Left ventricle myocardium inferior (tissue), 1 donor: Measurements from ENCODE around the gene SYNGR3. TPM values are rescaled to one million over a fixed set of nuclear protein-coding genes. Genes with fewer than 3 reads are reported as not detected.

ENCODE experiments used
- DNase-seq: peaks from one replicate; pipeline ENCODE4 v3.0.0-alpha.2; 2020
- H3K27ac ChIP-seq: fragments of 200-600 bp; replicated peaks from 2 replicates; pipeline ENCODE4 v1.8.0; 2021
- H3K27me3 ChIP-seq: fragments of 200-600 bp; 2 replicates; pipeline ENCODE4 v1.8.0; 2021; ENCODE audit warnings: low read depth
- H3K36me3 ChIP-seq: fragments of 200-600 bp; 2 replicates; pipeline ENCODE4 v1.8.0; 2021
- H3K4me1 ChIP-seq: fragments of 200-600 bp; 2 replicates; pipeline ENCODE4 v1.8.0; 2021
- H3K4me3 ChIP-seq: fragments of 200-600 bp; 2 replicates; pipeline ENCODE4 v1.8.0; 2021; ENCODE audit warnings: mild to moderate bottlenecking, moderate library complexity
- H3K9me3 ChIP-seq: fragments of 200-600 bp; replicated peaks from 2 replicates; pipeline ENCODE4 v1.8.0; 2021
- intact Hi-C: fragments of 100-400 bp; cut with micrococcal nuclease; formaldehyde crosslinking; loops from one replicate; pipeline ENCODE4 v1.11.0; 2022
- total RNA-seq: library from RNA; stranded (reverse); fragmentation: NEBNext Ultra II Directional; extraction: Animal tissue kit (Norgen Biotek cat#: 25700); gene quantifications from one replicate; pipeline ENCODE4 v1.2.1, GENCODE V29; 2021
- TF ChIP-seq, protein P1 (sequence below): fragments of 200-600 bp; IDR thresholded peaks from 2 replicates; pipeline ENCODE4 v1.8.0; 2021; ENCODE audit warnings: antibody characterized with exemption, mild to moderate bottlenecking, borderline replicate concordance
- donor health status: DM: no; HTN: yes; CAD: no; lungs with severe emphysema.

The SYNGR3 gene
- total RNA-seq, 1 donor from 2014 or later: 0.38 TPM

DNA sequence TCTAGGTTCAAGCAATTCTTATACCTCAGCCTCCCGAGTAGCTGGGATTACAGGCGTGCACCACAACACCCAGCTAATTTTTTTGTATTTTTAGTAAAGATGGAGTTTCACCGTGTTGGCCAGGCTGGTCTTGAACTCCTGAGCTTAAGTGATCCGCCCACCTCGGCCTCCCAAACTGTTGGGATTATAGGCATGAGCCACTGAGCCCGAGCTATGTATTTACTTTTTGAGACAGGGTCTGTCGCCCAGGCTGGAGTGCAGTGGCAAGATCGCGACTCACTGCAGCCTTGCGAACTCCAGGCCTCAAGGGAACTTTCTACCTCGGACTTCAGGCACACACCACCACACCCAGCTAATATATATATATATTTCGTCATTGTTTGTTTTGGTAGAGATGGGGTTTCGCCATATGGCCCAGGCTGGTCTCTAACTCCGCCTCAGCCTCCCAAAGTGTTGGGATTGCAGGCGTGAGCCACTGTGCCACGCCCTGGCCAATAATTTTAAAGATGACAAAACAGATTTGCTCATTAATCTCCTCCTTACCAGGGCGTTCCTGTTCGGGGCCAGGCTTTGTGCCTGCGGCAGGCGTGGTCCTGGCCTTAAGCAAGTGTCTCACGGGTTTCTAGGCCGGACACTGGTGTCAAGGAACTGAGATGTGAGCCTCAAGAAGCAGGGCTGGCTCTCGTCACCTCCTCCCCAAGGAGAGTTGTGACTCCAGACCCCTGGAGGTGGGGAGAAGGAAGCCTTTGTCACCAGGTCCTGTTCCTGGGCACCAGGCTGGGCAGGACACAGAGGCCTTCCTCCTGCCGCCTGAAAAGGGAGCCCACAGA is 25.6 kb downstream of the SYNGR3 start:
- Histone ChIP-seq H3K4me3 (no peak overlapping the region), H3K36me3 (no peaks in the 10 kb centered on the region), H3K27me3 (peaks cover 40% of the 10 kb centered on the region), H3K27ac (no peak overlapping the region), H3K4me1 (peaks cover 14% of the 10 kb centered on the region), H3K9me3 (no peaks in the 10 kb centered on the region)
- TF ChIP-seq, protein P1, sequence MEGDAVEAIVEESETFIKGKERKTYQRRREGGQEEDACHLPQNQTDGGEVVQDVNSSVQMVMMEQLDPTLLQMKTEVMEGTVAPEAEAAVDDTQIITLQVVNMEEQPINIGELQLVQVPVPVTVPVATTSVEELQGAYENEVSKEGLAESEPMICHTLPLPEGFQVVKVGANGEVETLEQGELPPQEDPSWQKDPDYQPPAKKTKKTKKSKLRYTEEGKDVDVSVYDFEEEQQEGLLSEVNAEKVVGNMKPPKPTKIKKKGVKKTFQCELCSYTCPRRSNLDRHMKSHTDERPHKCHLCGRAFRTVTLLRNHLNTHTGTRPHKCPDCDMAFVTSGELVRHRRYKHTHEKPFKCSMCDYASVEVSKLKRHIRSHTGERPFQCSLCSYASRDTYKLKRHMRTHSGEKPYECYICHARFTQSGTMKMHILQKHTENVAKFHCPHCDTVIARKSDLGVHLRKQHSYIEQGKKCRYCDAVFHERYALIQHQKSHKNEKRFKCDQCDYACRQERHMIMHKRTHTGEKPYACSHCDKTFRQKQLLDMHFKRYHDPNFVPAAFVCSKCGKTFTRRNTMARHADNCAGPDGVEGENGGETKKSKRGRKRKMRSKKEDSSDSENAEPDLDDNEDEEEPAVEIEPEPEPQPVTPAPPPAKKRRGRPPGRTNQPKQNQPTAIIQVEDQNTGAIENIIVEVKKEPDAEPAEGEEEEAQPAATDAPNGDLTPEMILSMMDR: no peak
- no peak for DNase-seq
- intact Hi-C loops: no loop called here

DNA sequence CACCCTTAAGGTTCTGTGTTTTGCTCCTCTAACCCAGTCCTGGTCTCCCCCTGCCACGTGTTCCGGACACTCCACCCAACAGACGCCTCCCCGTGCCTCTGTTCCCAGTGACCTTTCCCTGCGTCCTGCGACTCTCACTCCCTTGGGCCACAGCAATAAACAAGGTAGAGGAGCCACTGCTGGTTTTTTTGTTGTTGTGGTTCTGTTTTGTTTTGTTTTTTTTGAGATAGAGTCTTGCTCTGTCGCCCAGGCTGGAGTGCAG is 26.1 kb downstream of the SYNGR3 start:
- no peak overlapping the region for H3K27ac ChIP-seq
- no peak for DNase-seq
- intact Hi-C loops: no loop called here
- peaks cover 15% of the 10 kb centered on the region for H3K4me1 ChIP-seq
- H3K9me3 ChIP-seq: no peaks in the 10 kb centered on the region
- no peaks in the 10 kb centered on the region for H3K36me3 ChIP-seq
- no peak overlapping the region for H3K4me3 ChIP-seq
- H3K27me3 ChIP-seq: peaks cover 45% of the 10 kb centered on the region
- TF ChIP-seq, protein P1: no peak

DNA sequence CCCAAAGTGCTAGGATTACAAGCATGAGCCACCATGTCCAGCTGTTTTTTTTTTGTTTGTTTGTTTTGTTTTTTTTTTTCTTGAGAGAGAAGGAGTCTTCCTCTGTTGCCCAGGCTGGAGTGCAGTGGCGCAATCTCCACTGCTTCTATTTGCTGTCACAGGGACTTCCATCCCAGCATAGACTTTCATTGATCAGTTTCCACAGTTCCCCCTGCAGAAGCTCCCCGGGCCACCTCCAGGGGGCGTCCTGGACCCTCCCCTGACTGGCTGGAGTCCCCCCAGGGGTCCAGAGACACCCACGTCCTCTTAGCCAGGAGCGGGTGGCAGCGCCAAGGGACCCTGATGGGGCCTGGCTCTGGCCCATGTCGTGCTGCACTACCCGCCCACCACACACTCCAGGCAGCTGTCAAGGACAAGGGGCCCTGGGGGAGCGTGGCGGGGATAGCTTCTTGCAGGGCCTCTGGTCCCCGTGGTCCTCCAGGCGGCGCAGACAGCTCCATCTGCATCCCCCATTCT is 26.7 kb downstream of the SYNGR3 start:
- Histone ChIP-seq H3K4me1 (peaks cover 15% of the 10 kb centered on the region), H3K36me3 (no peaks in the 10 kb centered on the region), H3K4me3 (no peak overlapping the region), H3K27ac (no peak overlapping the region), H3K27me3 (peaks cover 51% of the 10 kb centered on the region), H3K9me3 (no peaks in the 10 kb centered on the region)
- TF ChIP-seq, protein P1: peak; percentile 42
- intact Hi-C loops: no loop called here
- DNase-seq: no peak

DNA sequence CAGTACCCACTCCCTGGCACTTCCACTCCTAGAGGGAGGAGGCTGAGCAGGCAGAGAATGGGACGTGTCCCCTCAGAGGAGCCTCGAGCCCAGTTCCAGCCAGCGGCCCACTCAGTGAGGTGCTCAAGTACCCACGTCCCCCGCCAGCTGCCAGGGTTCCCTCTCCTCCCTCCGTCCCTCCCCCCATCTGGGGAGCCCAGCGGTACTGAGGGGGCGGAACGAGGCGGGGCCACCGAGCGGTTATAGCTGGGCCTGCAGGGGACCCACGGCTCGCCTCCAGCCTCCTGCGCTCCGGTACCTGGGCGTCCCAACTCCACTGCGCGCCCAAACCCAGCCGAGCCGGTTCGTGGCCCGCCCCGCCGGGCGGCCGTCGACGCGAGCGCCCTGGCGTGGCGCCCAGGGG is 29.7 kb downstream of the SYNGR3 start, which contains the start of gene NPW:
Gene NPW (plus strand): TSS at position 268 of the 403 bp plus-strand sequence.
- H3K27me3 ChIP-seq: peaks cover 63% of the 10 kb centered on the region
- peaks cover 35% of the 10 kb centered on the region for H3K4me1 ChIP-seq
- H3K4me3 ChIP-seq: peak within 1 kb of the TSS; percentile 29
- H3K9me3 ChIP-seq: no peaks in the 10 kb centered on the region
- intact Hi-C loops: no loop called here
- no peak within 1 kb of the TSS for H3K27ac ChIP-seq
- TF ChIP-seq, protein P1: no peak
- no peaks in the 10 kb centered on the region for H3K36me3 ChIP-seq
- DNase-seq: no peak

DNA sequence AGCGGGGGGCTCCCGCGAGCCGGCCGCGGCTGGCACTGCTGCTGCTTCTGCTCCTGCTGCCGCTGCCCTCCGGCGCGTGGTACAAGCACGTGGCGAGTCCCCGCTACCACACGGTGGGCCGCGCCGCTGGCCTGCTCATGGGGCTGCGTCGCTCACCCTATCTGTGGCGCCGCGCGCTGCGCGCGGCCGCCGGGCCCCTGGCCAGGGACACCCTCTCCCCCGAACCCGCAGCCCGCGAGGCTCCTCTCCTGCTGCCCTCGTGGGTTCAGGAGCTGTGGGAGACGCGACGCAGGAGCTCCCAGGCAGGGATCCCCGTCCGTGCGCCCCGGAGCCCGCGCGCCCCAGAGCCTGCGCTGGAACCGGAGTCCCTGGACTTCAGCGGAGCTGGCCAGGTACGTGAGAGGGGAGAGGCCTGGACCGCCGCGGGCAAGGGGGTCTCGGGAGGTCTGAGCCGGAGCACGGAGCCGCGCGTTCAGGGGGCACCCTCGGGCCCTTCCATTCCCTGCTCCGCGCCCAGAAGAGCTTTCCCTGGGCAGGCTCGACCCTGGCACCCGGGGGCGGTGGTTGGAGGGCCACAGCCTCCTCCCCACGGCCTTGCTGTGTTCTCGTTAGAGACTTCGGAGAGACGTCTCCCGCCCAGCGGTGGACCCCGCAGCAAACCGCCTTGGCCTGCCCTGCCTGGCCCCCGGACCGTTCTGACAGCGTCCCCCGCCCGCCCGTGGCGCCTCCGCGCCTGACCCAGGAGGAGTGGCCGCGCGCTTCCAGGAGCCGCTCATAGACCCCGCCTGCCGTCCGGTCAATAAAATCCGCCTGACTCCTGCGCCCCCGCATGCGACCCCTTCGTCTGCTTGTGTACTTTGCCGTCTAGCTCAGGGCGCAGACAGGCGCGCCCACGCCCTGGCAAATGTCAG is 30.4 kb downstream of the SYNGR3 start:
- TF ChIP-seq, protein P1: no peak
- peak overlapping the region; percentile 29 for H3K4me3 ChIP-seq

More for the DNA sequence above, 30.4 kb downstream of the SYNGR3 start:
- peaks cover 63% of the 10 kb centered on the region for H3K27me3 ChIP-seq
- no peaks in the 10 kb centered on the region for H3K9me3 ChIP-seq
- no peaks in the 10 kb centered on the region for H3K36me3 ChIP-seq
- H3K27ac ChIP-seq: no peak overlapping the region
- no peak for DNase-seq
- intact Hi-C loops: loop anchor here (10.0 kb wide), 1 partner anchor 125 kb away; the partner anchor contains the start of gene RAB26
- peaks cover 41% of the 10 kb centered on the region for H3K4me1 ChIP-seq
